Measurements from ENCODE around the gene ALDH5A1.

DNA sequence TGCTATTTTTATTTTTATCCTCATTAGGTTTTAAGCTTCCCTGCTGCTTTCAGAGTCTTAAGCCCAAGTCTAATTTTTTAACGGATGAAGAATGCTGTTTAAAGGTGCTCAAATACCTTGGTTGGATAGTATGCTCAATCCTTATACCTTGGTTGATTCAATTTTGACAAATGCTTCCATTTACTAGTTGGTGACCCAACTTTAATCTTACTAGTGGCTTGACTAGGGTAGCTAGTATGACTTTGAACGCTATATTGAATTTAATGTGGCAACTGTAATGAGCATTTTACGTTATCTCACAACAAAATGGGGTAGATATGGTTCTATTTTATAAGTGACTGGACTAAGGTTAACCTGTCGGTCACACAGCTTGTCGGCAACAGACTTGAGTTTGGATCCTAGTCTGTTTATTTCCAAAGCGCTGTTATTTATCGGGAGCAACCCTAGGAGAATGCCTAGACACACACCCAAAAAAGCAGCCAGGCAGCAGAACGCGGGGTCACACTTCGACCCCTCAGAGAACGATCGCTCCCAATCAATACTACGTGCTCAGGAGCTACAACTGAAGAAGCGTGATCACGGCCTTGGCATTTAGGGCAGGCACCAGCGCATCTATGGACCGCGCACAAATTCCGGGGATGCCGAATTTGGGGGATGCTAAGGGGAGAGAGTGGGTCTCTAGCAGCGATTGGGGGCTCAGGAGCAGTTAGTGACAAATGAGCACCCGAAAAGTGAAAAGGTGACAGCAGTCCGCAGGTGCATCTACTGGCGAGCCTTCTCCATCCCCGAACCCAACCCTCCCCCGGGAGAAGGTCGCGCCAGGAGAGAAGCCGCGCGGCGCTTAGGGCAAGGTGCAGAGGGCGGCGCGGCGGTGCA, 586 bp upstream of the ALDH5A1 start:
- TF ChIP-seq, protein P1, sequence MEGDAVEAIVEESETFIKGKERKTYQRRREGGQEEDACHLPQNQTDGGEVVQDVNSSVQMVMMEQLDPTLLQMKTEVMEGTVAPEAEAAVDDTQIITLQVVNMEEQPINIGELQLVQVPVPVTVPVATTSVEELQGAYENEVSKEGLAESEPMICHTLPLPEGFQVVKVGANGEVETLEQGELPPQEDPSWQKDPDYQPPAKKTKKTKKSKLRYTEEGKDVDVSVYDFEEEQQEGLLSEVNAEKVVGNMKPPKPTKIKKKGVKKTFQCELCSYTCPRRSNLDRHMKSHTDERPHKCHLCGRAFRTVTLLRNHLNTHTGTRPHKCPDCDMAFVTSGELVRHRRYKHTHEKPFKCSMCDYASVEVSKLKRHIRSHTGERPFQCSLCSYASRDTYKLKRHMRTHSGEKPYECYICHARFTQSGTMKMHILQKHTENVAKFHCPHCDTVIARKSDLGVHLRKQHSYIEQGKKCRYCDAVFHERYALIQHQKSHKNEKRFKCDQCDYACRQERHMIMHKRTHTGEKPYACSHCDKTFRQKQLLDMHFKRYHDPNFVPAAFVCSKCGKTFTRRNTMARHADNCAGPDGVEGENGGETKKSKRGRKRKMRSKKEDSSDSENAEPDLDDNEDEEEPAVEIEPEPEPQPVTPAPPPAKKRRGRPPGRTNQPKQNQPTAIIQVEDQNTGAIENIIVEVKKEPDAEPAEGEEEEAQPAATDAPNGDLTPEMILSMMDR (IDR thresholded peaks at IDR 0.05) = no peak
- TF ChIP-seq POLR2A (IDR thresholded peaks at IDR 0.05) (no peak), EP300 (IDR thresholded peaks at IDR 0.05) (no peak)

Measured in ovary (tissue), 3 donors.